ENCODE measurements around the gene ACTMAP. TPM values are rescaled to one million over a fixed set of nuclear protein-coding genes. Genes with fewer than 3 reads are reported as not detected.

The ACTMAP gene
- total and polyA plus RNA-seq, 2 of the 8 experiments (the other 6 are each of a cell fraction or from before 2014, with no cell fraction given) = 24.1 to 26.5 TPM

- no peaks in the 10 kb centered on the region for H3K23me2 ChIP-seq (ENCODE audit: low read depth, low read length)
- H3K9ac ChIP-seq (replicated peaks in 1 of 4; ENCODE audit: extremely low read depth in 1 of 4, low read depth in 3 of 4, low read length in 3 of 4) = no peak overlapping the region
- H3K14ac ChIP-seq (ENCODE audit: insufficient read length) = no peak overlapping the region
- no peak overlapping the region for H2BK120ac ChIP-seq (replicated peaks; ENCODE audit: low read depth, low read length)
- H2BK15ac ChIP-seq (ENCODE audit: low read length) = no peak overlapping the region
- no peak overlapping the region for H4K5ac ChIP-seq (ENCODE audit: insufficient read length, low read depth, low read length)
- H3K27ac ChIP-seq (ENCODE audit: low read depth, low read length) = no peak overlapping the region
- H3K79me2 ChIP-seq (ENCODE audit: control insufficient read depth in 1 of 2, insufficient read depth in 2 of 2, low read length in 2 of 2) = no peaks in the 10 kb centered on the region
- no peak overlapping the region for H3K4me2 ChIP-seq (ENCODE audit: insufficient read depth in 1 of 2, low read depth in 2 of 2, low read length in 2 of 2)
- ChIA-PET CTCF (ENCODE audit: partially characterized antibody) (interaction anchor here (0.6 to 1.5 kb wide), 3 partner anchors 16 to 1631 kb away, joined by 3 to 7 read pairs (median 3); no protein-coding TSS in a partner anchor), POLR2A (ENCODE audit: partially characterized antibody) (interaction anchor here (0.6 to 1.3 kb wide), 2 partner anchors 15 to 47 kb away, joined by 3 to 4 read pairs; no protein-coding TSS in a partner anchor)
- no peak overlapping the region for H2BK12ac ChIP-seq (ENCODE audit: low read depth, low read length)
- no peaks in the 10 kb centered on the region for H3K4me1 ChIP-seq (replicated peaks in 1 of 4; ENCODE audit: control insufficient read depth in 3 of 4, insufficient read depth in 4 of 4, low read length in 3 of 4)
- no peak overlapping the region for H3K18ac ChIP-seq (ENCODE audit: extremely low read depth, low read length)
- no peak overlapping the region for H2AK5ac ChIP-seq (ENCODE audit: low read depth, low read length)
- H4K8ac ChIP-seq (ENCODE audit: extremely low read depth, insufficient read depth, low read length) = no peak overlapping the region
- no peaks in the 10 kb centered on the region; a peak in 1 of 8 replicates for H3K36me3 ChIP-seq (ENCODE audit: control insufficient read depth in 2 of 4, insufficient read depth in 4 of 4, low read length in 3 of 4)
- H3K79me1 ChIP-seq (ENCODE audit: low read depth, low read length) = no peaks in the 10 kb centered on the region
- no peak overlapping the region for H3K4me3 ChIP-seq (ENCODE audit: extremely low read depth in 1 of 4, insufficient read depth in 2 of 4, low read depth in 3 of 4, low read length in 4 of 4)
- no peak overlapping the region for H3K56ac ChIP-seq (replicated peaks; ENCODE audit: insufficient read length, low read depth, low read length)
- H2AFZ ChIP-seq (ENCODE audit: low read length) = no peak overlapping the region
- H2BK5ac ChIP-seq (ENCODE audit: low read depth, low read length) = no peak overlapping the region
- no peak overlapping the region for H4K91ac ChIP-seq (replicated peaks; ENCODE audit: insufficient read length, low read length)
- DNase-seq (ENCODE audit: low read depth in 1 of 2, low spot score in 2 of 2) = no peak
- no peaks in the 10 kb centered on the region for H4K20me1 ChIP-seq (replicated peaks in 1 of 2; ENCODE audit: control insufficient read depth in 1 of 2, insufficient read depth in 2 of 2, low read length in 2 of 2)
- H3K9me3 ChIP-seq (ENCODE audit: insufficient read depth in 2 of 2, low read depth in 1 of 2, low read length in 1 of 2) = no peaks in the 10 kb centered on the region
- H2BK20ac ChIP-seq (ENCODE audit: low read length) = no peak overlapping the region
- no peak overlapping the region for H3K23ac ChIP-seq (ENCODE audit: insufficient read length)
- no peak for FAIRE-seq
- H3K27me3 ChIP-seq (replicated peaks in 1 of 4; ENCODE audit: control insufficient read depth in 3 of 4, extremely low read depth in 1 of 4, insufficient read depth in 3 of 4, low read length in 3 of 4) = no peaks in the 10 kb centered on the region
- H3K4ac ChIP-seq (replicated peaks; ENCODE audit: insufficient read length, low read depth, low read length) = no peak overlapping the region
- 74% methylated on average over 7 of the region's 7 CpGs; no CpG with 5 or more reads in 1 of the 2 experiments for WGBS, 2 experiments (ENCODE audit: extremely low coverage in 1 of 2, insufficient coverage in 1 of 2, insufficient read length in 1 of 2, insufficient replicate concordance in 2 of 2, low coverage in 1 of 2, low lambda C conversion rate in 2 of 2, missing lambda C conversion rate in 1 of 2)
- TF ChIP-seq TAF7 (optimal IDR thresholded peaks at IDR 0.05; ENCODE audit: borderline replicate concordance, low read depth, low read length) (no peak), KDM5A (IDR thresholded peaks at IDR 0.05; ENCODE audit: low read length) (no peak), JUN (IDR thresholded peaks at IDR 0.05; ENCODE audit: low read depth, low read length) (no peak), CEBPB (IDR thresholded peaks at IDR 0.05; ENCODE audit: low read depth, low read length) (no peak), BCL11A (IDR thresholded peaks at IDR 0.05; ENCODE audit: low read depth in 2 of 2, low read length in 2 of 2) (no peak), CREB1 (IDR thresholded peaks at IDR 0.05) (no peak), SUZ12 (IDR thresholded peaks at IDR 0.05; ENCODE audit: low read length) (no peak), RFX5 (IDR thresholded peaks at IDR 0.05; ENCODE audit: borderline replicate concordance, low read depth, low read length) (no peak), RAD21 (IDR thresholded peaks at IDR 0.05 in 1 of 2, conservative IDR thresholded peaks at IDR 0.05 in 1 of 2; ENCODE audit: low read depth in 2 of 2, low read length in 2 of 2) (no peak)
Measured at GRCh38 chr19:40791349-40791748, 41.1 kb upstream of the ACTMAP start.

Measured in H1 (cell line).